Left lobe of liver (tissue), 2 donors: Measurements from ENCODE around the gene GATA3. TPM values are rescaled to one million over a fixed set of nuclear protein-coding genes. Genes with fewer than 3 reads are reported as not detected.
A peak's percentile ranks its signal among the peaks of the same experiment; 100 is the strongest.

Experiments
- ATAC-seq: fragments of 200-7000 bp; cut with Tn5 transposase; one replicate; pipeline ENCODE4 v1.9.1; 2020; ENCODE audit warnings: mild to moderate bottlenecking, moderate library complexity
- DNase-seq: peaks from one replicate; pipeline ENCODE4 v3.0.0-alpha.2; 2020; ENCODE audit warnings: low spot score
- total RNA-seq: library from RNA; stranded (reverse); gene quantifications from one replicate; pipeline ENCODE4 v1.2.1, GENCODE V29; 2021
- donor health status: DM: no; HTN: no; CAD: no; lungs with moderate emphysema.
- donor health status: DM: no; HTN: yes; CAD: no.

Gene GATA3
- total RNA-seq, 1 donor from 2014 or later, result 0.88 TPM

DNA sequence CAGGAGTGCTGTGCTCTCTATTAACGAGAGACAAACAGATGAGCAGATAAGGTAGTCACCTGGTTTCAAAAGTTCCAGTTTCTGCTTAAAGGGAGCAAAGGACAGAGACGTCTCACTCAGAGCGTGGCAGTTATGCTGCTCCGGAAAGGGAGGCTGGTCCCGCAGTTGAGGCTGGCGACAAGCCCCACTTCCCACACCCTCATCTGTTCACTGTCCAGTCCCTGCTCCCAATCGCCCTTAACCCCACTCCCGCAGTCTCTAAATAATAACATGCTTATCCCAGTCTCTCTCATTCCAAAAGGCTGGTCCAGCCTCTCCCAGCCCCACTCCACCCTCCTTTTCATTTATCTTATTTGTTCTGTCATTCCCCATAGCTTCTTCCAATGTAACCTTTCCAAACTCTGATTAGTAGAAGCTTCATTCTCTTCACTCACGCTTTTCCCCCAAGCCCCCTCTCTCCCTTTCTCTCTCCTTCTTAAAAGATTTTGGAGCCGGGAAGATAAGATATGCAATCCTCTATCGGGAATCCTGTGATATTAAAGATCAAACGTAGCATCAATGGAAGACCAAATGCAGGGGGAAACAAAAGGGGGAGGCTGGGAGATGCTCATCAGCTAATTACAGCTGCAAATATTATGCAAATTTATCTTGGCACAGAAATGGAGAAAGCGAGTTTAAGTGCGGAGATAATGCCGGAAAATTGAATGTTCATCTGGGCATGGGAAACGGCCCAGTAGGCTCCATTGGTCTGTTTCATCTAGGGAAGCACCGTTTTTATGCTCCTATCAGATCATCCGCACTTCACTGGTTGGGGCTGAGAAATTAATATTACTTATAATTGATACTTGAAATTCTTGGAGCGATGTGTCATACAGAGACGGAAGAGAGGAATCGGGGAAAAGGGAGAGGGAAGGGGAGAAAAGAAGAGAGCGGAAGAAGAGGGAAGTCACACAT is 16.3 kb upstream of the GATA3 start:
- peak; percentile 58 for ATAC-seq
- no peak for DNase-seq

DNA sequence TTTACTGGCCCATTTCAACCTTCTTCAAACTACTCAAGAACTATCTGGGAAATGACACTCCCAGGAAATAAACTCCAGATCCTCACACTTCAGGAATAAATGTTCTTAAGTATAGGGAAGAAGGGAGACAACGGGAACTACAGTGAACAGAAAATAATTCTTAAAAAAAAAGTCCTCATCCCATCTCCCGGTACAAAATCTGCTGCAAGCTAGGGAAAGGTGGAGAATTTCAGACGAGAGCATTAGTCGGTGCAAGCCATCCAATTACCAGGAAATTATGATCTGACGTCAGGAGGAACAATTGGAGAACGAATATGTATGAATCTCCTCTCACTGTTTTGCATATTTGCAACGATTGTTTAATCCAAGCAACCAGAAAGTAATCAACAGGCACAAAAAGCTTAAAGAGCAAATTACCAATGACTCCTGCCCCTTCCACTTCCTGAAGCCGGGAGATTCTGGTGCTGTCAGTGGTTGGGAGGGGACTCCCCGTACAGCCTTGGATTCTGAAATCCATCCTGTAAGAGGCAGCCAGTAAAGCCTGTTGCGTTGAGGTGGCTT is 15.1 kb upstream of the GATA3 start:
- DNase-seq (no peak), ATAC-seq (no peak)

DNA sequence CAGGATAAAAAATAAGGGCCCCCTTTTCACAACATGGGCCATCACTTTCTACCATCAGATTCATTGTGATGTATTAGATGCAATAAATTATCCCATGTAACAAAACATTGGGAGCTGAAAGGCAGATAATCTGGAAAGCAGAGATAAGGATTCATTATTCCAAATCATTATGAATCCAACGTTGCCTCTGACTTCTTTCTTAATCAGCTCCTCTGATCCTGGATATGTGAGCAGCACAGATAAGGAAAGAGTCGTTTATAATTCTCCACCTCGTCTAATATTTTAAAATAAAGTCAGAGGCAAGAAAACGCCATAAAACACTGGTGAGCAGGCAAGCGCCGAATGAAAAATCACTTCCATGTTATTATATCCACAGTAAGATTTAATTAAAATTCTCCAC is 13.8 kb upstream of the GATA3 start:
- ATAC-seq, result no peak
- DNase-seq, result no peak

DNA sequence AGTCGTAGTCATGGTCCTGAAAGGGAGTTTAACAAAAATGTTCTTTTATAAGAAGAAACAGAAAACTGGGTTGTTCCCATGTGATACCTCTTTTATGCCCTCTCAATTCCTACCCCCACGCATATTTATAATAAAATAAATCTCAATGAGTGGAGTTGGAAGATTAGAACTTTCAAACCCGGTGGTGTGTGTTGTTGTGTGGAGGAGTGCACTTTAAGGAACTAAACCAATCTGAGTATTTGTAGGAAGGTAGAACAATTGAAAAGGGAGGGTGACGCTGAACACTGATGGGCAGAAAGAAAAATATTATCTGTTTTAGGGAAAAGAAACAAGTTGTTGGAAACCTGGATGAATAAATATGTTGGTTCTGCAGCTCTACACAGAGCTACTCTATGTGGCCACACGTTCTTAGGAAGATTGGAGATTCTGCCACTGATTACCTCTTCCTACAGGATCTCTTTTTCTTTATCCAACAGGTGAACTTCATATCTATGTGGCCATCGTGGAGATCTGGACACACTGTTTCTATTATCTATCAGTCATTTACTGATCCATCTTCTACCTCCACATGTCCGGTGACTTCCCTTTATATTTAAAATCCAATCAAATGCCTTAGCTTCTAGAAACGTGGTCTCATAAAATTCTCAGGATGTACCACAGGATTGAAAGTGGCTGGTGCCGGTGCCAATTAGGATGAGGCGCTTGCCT is 13.1 kb upstream of the GATA3 start:
- ATAC-seq, result no peak

DNA sequence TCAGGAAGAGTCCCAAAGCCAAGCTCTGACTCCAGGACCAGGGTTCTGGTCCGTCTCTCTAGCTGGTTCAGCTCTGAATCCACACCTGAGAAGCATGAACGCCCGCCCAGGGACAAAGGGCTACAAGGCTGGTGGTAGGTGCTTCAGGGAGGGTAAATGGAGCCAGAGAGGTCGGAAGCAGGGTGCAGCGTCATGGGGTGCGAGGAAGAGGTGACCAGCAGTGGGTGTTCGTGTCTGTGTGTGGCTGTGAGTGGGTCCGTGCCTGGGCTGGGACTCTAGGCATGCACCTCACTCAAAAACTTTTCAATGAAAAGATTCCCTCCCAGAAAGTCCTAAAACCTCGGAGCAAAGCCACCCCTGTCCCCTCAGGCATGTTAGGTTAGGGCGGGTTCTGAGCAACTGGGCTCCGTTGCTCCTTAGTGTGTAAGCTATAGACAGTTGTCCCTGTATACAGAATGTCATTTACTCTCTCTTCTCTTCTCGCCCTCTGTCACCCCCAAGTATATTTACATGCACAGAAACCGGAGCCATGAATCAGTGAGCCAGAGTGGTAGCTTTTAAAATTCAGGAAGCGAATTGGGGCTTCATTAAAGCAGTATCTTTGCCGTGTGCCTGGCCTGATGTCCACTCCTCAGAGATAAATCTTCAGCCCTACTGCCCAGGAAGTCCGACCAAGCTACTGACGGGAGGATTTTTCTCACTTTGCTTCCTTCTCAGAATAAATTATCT is 12.3 kb upstream of the GATA3 start:
- ATAC-seq (no peak), DNase-seq (no peak)

More for the DNA sequence above, 13.1 kb upstream of the GATA3 start:
- no peak for DNase-seq

DNA sequence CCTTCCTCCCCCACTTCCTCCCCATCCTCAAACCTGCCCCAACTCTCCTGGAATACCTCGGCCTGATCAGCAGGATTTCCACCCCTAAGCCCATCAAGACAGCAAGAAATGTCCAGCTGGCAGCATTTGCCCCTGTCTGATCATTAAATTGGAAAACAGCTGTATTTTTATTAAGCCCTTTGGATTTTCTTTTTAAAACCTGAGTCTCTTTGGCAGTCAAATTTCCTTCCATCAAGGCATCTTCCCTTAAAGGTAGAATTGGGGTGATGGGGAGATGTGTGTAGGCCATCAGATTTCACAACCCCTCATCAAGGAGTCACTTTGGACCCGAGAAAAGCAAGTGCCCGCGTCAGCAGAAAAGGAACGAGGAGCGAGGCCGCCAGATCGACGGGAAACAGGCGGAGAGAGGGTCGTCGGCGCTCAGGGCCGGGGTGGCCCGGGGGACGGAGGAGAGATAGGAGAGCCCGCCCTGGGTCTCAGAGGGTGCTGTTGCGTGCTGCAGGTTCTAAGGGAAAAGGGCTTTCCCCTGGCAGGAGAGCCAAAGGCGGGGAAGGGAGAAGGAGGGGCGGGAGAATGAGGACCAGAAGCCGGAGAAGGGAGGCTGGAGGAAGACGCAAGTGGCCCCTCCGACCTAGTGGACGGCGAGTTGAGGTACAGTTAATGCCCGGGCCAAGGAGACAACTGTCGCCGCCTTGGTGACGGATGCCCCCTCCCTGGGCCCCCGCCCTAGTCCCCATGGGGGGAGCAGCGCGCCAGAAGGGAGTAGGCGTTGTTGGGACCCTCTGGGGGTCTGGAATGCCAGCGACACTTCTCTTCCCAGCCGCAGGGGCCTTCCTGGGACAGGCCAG is 11.5 kb upstream of the GATA3 start:
- no peak for ATAC-seq
- DNase-seq, result no peak

DNA sequence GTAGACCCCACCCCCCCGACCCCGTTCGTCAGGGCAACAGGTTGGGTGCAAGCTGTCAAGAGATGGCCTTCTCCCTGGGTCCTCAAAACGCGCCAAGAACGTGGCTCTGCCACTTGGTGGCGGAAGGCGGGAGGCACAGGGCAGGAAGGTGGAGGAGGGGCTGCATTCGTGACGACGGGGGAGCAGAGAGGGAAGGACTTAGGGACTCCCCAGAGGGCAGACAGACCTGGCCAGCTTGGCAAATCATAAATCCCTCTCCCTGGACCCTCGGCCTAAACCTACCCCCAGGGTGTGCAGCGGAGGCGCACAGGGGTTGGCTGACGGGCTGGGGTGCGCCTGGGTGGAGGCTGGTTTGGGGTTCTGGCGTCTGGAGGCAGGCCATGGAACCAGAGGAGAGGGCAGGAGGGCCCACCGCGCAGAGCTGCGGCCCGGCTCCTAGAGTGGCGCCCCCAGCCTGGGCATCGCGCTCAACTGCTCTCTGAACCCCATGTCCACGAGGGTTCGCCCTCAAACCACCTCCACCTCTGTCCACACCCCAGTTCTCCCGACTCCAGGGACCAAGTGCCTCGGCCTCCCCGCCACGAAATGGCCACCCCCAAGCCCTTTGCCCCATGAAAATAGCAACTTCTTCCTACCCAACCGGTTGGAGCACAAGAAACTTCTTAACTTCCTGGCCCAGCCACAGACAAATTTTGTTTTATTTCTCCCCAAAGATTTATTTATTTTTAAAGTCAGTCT is 10.8 kb upstream of the GATA3 start:
- ATAC-seq, result no peak
- DNase-seq, result no peak

DNA sequence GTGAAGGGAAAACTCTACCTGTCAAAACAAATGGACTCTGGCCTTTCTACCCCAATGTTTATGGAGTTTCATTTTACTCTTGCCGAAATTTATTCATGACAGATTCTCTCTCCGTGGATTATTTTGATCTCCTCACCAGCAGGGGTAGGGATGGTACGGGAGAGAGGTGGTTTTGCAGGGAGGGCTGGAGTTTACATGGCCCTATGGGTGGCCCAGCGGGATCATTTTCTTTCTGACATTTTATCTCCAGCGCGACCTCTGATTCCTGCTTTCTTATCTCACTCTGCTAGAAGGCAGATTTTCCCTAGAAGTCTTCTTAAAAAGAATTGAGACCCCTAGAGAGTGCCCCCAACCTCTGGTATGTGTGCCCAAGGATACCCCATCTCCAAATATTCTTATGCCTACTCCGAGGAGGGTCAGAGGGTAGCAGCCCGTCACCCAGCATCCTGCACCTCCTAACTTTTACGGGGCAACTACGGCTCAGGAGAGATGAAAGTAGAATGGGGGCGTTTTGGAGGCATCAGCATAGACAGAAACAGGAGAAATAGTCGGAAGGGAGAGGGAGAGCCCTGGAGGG is 10.1 kb upstream of the GATA3 start:
- DNase-seq (no peak), ATAC-seq (no peak)

DNA sequence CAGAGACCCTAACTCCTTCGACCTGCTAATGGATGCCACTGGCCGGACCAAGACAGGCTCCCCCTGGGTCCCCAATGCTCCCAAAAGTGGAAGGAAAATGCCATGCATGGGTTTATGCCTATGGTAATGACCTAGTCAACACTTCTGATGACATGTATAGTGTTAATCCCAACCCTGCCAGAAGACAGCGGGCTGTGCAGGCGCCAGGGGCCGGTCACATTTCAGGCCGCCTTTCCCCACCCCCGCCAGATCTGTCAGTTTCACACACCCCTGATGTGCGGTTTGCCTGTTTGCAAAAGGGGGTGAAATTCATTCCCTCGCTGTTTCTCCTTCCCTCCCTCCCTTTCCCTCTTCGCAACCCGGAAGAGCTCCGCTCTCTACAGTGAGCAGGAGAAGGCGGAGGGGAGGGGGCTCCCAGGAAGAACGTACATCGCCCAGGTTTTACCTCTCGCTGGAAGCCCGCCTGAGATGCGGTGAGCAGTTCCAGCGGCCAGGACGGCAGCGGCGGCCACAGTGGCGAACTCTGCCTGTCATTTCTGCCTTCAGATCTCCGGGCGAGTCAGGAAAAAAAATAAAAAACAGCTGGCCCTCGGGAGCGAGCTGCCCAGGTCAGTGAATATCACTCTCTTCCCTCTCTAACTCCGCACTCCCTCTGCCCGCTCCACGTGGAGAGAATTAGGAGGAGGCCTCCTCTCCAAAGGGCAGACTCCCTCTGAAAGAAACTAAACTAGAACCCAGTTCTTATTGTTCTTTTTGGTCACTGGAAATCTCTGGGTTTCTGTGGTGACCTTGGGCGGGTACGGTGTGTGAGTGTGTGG is 9.4 kb upstream of the GATA3 start:
- no peak for ATAC-seq
- DNase-seq, result no peak

DNA sequence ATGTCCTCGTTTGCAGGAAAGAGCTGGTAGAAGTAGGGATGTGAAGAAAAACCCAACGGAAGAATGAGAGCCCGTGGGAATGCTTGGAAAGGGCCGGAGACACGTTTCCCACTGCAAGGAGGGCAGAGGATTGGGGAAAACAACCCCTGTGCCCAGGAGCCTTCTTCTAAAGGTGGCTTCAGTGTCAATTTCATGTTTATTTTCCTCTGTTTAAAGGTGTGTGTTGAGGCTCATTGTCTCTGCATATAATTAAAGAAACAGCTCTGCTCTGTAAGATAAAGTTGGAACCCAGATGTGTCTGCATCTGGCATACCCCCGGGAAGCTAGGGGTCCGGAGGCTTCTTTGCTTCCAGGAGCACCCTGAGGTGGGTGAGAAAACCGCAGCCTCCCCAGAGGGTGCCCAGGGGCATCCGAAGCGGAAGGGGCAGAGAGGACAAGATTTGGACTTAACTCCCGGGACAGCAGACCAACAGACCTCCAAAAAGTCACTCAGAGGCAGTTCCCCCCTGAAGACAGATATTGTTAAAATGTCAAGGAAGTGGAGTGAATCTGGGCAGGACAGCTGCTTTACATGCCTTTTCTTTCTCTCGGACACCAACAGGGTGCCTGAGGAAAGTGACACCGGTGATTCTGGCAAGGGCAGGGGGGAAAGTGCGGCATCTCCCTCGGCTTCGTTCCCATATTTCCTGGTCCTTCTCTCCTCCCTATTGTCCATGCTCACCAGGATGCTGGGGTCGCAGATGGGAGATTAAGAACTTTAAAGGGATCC is 8.6 kb upstream of the GATA3 start:
- no peak for DNase-seq
- ATAC-seq, result no peak

DNA sequence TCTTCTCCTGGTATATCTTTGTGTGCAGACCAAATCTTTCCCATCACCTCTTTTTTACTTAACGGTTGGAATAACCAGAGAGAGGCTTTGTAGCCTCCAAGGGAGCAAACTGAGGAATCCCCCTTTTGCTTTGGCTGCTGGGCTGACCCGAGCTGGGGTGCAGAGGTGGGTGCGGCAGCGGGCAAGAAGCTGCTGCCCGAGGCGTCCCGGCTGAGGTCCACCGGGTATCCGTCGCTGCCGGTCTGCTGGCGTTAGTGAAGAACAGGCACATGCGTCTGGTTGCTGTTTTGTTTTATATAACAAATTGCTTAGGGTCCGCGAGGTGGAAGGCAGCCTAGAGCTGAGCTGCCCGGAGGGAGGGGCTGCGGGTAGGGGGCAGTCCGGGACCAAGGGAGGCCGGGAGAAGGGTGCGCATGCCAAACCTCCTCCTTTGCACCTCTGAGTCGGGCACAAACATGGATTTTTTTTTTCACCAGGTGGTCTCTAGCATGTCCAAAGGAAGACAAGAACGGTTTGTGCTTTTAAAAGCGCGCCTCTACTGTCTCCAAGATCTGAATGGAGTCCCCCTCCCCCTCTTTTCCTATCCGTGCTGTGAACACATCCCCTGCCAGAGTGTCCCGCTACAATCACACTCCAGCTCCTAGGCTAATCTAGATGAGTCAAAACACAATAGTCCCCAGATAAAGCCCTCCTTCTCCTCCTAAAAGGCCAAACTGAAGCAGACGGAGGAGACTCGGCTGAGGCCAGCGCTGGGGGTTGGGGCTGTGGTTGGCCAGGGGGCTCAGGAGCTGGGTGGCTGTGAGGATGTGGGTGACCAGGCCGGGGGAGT is 6.8 kb upstream of the GATA3 start:
- DNase-seq, result no peak
- ATAC-seq, result no peak

DNA sequence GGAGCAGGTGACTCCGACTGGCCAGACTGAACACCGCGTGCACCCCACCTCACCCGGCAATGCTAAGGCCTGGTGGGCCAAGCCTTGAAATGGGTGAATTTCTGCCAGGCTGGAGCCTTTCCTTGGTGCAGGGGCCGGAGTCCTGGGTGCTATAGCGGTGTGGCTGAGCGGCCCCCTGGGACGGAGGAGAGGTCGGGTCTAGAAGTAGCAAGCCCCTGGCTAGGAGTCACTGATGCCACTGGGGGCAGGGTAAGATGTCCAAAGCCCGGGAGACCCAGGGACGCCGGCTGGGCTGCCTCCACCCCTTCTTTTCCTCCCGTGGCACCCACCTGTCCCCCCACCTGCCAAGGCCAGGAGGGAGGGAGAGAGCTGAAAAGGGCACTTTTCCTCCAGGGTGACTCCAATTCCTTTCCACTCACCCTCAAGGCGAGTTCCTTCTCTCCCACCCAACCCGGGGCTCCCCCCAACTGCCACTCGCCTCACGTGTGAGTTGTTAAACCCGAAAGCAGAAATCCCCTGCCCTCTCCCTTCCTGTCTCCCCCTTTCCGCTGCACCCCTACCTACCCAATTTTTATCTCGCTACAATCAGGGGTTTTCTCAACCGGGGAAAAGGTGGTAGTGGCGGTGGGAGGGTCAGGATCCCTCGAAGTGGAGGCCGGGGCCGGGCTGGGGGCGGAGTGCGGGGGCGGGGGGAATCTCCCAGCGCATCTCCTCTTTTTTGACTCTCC is 6.0 kb upstream of the GATA3 start:
- ATAC-seq, result no peak
- no peak for DNase-seq

DNA sequence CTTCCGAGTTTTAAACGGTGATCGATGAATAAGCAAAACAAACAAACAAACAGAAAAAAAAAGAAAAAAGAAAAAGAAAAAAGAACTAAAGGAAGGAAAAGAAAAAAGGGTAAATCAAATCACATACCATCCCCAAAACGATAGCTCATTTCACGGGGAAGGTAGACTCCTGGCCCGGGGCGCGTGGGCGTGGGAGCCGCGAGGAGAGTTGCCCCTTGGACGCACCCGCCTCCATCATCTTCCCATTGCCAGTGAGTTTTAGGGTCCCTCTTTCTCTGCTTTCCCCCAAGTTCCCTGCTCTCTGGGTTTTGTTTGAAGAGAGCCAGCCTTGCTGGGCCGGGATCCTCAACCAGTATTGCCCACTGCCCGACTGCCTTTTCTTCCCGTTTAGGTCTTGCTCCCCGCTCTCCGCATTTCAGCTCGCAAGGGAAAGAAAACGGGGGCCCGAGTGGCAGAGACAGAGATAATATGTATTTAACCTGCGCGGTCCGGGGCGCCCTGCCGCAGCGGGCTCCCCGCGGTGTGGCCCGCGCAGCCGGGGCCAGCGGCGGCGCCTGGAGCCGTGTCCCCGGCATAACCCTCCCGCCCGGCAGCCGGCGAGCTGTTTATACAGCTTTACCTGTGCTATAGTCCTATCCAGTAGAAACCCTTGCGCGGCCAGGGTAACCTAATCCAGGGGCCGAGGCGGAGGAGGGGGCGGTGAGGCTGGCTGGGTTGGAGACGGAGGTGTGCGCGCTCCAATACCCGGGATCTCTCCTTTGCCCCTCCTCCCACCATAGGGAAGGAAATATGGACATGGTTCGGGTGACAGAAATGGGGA is 5.2 kb upstream of the GATA3 start:
- ATAC-seq, result no peak
- no peak for DNase-seq

DNA sequence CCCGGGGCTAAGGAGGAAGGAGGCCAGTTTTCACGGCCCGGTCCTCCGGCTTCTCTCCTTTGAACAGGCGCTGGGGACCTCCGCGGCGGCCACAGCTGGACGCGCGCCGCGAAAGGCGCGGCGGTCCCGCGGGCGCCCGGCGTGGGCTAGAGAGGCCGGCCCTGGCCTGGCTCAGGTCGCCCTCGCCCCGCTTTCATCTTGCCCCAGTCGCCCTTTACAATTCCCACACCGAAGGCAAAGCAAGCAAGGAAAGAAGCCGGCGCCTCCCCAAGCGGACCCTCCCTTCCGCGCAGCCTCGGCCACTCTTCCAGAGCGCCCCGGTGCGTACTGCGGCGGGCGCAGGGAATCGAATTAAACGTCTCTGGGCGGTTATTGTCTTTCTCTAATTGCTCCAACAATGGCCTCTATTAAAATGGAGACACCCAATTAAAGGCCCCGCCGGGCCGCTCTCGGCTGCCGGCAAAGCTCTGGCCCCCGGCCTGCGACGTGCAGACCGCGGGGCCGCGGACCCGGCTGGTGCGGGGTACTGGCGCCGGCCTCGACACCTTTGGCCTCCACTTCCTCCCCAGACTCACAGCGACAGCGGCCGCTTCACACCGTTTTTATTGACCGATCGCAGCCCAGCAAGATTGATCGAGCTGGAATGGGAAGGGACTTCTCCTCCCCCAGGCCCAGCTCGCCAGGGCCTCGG is 4.5 kb upstream of the GATA3 start:
- ATAC-seq (peak; percentile 2), DNase-seq (no peak)
